Stimulated activated memory B cell treated with anti-CD40 and anti-IgM and Interleukin-4, amounts not matched to agents 10 μg/mL and 1 μg/mL and 100 μg/mL, for 72 hours (primary cell): ENCODE data around the gene PSENEN.

Experiments used
- ATAC-seq: fragments of 150-1000 bp; cut with Tn5 transposase; 2 replicates; pipeline ENCODE4 v1.10.0; 2021
- H3K27ac Mint-ChIP-seq: one replicate; pipeline ENCODE4 v1.8.0; 2022; ENCODE audit warnings: mild to moderate bottlenecking, mixed read lengths
- H3K27me3 Mint-ChIP-seq: one replicate; pipeline ENCODE4 v1.8.0; 2022; ENCODE audit warnings: mixed read lengths
- H3K36me3 Mint-ChIP-seq: one replicate; pipeline ENCODE4 v1.8.0; 2022; ENCODE audit warnings: mixed read lengths
- H3K4me1 Mint-ChIP-seq: one replicate; pipeline ENCODE4 v1.8.0; 2022; ENCODE audit warnings: mixed read lengths
- H3K4me3 Mint-ChIP-seq: one replicate; pipeline ENCODE4 v1.8.0; 2022; ENCODE audit warnings: mild to moderate bottlenecking, moderate library complexity, mixed read lengths
- H3K9me3 Mint-ChIP-seq: one replicate; pipeline ENCODE4 v1.8.0; 2022; ENCODE audit warnings: mixed read lengths

PSENEN gene

DNA sequence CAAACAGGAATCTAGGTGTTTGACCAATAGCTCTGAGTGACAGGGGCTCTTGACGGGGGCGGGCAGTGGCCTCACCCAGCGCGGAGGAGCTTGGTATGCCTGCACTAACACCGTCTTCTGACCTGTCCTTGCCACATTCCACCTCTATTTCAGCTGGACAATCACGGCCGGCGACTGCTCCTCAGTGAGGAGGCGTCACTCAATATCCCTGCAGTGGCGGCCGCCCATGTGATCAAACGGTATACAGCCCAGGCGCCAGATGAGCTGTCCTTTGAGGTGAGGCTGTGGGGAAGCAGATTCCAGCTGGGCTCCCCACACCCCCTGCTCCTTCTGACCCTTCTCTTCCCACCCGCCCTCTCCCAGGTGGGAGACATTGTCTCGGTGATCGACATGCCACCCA, 34.6 kb downstream of the PSENEN start:
- Mint-ChIP-seq H3K36me3 (no peaks in the 10 kb centered on the region), H3K27me3 (no peaks in the 10 kb centered on the region), H3K4me1 (peaks cover 18% of the 10 kb centered on the region), H3K4me3 (no peak overlapping the region), H3K9me3 (no peaks in the 10 kb centered on the region), H3K27ac (no peak overlapping the region)
- no peak for ATAC-seq

DNA sequence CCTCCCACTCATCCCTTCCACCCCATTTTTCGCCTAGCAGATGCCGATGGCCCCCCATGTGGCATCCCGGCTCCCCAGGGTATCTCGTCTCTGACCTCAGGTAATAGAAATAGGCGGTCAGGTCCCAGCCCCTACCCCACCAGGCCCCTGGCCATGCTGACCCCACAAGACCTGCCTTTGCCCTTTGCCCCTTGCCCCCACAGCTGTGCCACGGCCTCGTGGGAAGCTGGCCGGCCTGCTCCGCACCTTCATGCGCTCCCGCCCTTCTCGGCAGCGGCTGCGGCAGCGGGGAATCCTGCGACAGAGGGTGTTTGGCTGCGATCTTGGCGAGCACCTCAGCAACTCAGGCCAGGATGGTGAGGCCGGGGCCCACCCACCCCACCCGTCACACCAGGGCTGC, 35.3 kb downstream of the PSENEN start:
- peaks cover 16% of the 10 kb centered on the region for H3K4me1 Mint-ChIP-seq
- H3K4me3 Mint-ChIP-seq, result no peak overlapping the region
- no peak overlapping the region for H3K27ac Mint-ChIP-seq
- ATAC-seq, result no peak
- H3K27me3 Mint-ChIP-seq, result no peaks in the 10 kb centered on the region
- H3K9me3 Mint-ChIP-seq, result no peaks in the 10 kb centered on the region
- no peaks in the 10 kb centered on the region for H3K36me3 Mint-ChIP-seq

GRCh38 chr19:35781650-35782049, 36.2 kb downstream of the PSENEN start:
- Mint-ChIP-seq H3K4me3 (no peak overlapping the region), H3K27me3 (no peaks in the 10 kb centered on the region), H3K4me1 (peaks cover 6% of the 10 kb centered on the region), H3K9me3 (no peaks in the 10 kb centered on the region), H3K27ac (no peak overlapping the region), H3K36me3 (no peaks in the 10 kb centered on the region)
- no peak for ATAC-seq

DNA sequence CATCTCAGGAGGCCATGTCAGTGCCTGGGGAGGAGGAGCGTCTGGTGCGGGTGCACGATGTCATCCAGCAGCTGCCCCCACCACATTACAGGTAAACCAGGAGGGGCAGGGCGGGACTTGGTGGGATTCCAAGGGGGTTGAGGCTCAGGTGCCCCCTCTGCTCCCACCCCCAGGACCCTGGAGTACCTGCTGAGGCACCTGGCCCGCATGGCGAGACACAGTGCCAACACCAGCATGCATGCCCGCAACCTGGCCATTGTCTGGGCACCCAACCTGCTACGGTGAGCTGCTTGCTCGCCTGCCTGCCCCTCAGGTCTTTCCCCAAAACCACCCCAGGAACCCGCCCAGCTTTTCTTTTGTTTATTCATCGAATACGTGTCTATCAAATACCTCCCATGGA, 37.1 kb downstream of the PSENEN start:
- Mint-ChIP-seq H3K36me3 (no peaks in the 10 kb centered on the region), H3K4me3 (no peak overlapping the region), H3K27ac (no peak overlapping the region), H3K9me3 (no peaks in the 10 kb centered on the region), H3K4me1 (peaks cover 6% of the 10 kb centered on the region), H3K27me3 (no peaks in the 10 kb centered on the region)
- ATAC-seq, result no peak

GRCh38 chr19:35783469-35784434, 38.3 kb downstream of the PSENEN start:
- Mint-ChIP-seq H3K4me3 (no peak overlapping the region), H3K27ac (no peak overlapping the region), H3K27me3 (no peaks in the 10 kb centered on the region), H3K4me1 (peaks cover 6% of the 10 kb centered on the region), H3K9me3 (no peaks in the 10 kb centered on the region), H3K36me3 (no peaks in the 10 kb centered on the region)
- no peak for ATAC-seq

DNA sequence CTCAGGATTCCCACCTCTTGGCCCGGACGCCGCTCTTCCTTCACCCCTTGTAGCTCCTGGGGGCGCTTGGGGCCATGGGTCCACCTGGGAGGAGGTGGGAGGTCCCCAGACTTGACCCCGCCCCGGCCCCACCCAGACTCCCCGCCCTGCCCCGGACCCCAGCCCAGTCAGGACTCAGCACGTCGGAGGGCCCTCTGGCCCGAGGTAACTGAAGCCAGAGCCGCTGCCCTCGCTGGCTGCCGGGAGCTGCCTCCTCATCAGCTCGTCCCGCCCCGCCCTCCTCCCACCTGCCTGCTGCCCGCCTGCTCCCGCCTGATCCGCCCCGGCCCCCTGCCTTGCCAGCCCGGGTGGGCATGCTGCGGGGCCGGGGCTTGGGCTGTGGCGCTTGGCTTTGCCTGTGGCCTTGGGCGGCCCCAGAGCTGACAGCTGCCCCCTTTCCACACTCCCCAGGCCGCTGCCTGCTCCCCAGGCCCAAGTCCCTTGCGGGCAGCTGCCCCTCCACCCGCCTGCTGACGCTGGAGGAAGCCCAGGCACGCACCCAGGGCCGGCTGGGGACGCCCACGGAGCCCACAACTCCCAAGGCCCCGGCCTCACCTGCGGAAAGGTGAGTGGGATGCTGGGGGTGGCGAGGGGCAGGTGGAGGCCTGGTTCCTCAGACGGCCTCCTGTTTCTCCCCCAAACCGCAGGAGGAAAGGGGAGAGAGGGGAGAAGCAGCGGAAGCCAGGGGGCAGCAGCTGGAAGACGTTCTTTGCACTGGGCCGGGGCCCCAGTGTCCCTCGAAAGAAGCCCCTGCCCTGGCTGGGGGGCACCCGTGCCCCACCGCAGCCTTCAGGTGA, 39.3 kb downstream of the PSENEN start:
- H3K4me1 Mint-ChIP-seq, result peaks cover 6% of the 10 kb centered on the region
- H3K27me3 Mint-ChIP-seq, result no peaks in the 10 kb centered on the region
- no peak overlapping the region for H3K4me3 Mint-ChIP-seq
- H3K27ac Mint-ChIP-seq, result no peak overlapping the region
- H3K9me3 Mint-ChIP-seq, result no peaks in the 10 kb centered on the region
- no peak for ATAC-seq
- no peaks in the 10 kb centered on the region for H3K36me3 Mint-ChIP-seq

GRCh38 chr19:35785339-35785627, 39.8 kb downstream of the PSENEN start:
- H3K9me3 Mint-ChIP-seq, result no peaks in the 10 kb centered on the region
- H3K4me1 Mint-ChIP-seq, result peaks cover 6% of the 10 kb centered on the region
- no peak overlapping the region for H3K4me3 Mint-ChIP-seq
- H3K27me3 Mint-ChIP-seq, result no peaks in the 10 kb centered on the region
- H3K27ac Mint-ChIP-seq, result no peak overlapping the region
- no peak for ATAC-seq
- no peaks in the 10 kb centered on the region for H3K36me3 Mint-ChIP-seq

DNA sequence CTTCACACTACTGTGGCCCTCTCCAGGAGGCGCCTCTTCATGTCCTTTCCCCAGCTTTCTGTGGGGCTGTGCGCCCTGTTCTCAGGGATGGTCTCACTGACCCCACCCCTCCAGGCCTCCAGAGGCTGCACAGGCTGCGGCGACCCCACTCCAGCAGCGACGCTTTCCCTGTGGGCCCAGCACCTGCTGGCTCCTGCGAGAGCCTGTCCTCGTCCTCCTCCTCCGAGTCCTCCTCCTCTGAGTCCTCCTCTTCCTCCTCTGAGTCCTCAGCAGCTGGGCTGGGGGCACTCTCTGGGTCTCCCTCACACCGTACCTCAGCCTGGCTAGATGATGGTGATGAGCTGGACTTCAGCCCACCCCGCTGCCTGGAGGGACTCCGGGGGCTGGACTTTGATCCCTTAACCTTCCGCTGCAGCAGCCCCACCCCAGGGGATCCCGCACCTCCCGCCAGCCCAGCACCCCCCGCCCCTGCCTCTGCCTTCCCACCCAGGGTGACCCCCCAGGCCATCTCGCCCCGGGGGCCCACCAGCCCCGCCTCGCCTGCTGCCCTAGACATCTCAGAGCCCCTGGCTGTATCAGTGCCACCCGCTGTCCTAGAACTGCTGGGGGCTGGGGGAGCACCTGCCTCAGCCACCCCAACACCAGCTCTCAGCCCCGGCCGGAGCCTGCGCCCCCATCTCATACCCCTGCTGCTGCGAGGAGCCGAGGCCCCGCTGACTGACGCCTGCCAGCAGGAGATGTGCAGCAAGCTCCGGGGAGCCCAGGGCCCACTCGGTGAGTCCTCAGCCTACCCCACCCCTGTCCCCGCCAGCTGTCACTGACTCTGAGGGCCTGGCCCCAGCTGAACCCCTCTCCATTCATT, 41.1 kb downstream of the PSENEN start:
- Mint-ChIP-seq H3K4me3 (no peak overlapping the region), H3K9me3 (no peaks in the 10 kb centered on the region), H3K4me1 (peaks cover 6% of the 10 kb centered on the region), H3K27me3 (peaks cover 4% of the 10 kb centered on the region), H3K27ac (no peak overlapping the region), H3K36me3 (no peaks in the 10 kb centered on the region)
- peak; percentile 4 for ATAC-seq

- no peaks in the 10 kb centered on the region for H3K9me3 Mint-ChIP-seq
- no peak overlapping the region for H3K27ac Mint-ChIP-seq
- peaks cover 6% of the 10 kb centered on the region for H3K4me1 Mint-ChIP-seq
- no peak overlapping the region for H3K4me3 Mint-ChIP-seq
- ATAC-seq, result no peak
- no peaks in the 10 kb centered on the region for H3K36me3 Mint-ChIP-seq
- H3K27me3 Mint-ChIP-seq, result peaks cover 12% of the 10 kb centered on the region
Measured at GRCh38 chr19:35787227-35787799, 41.9 kb downstream of the PSENEN start.

- Mint-ChIP-seq H3K4me1 (peaks cover 2% of the 10 kb centered on the region), H3K9me3 (no peaks in the 10 kb centered on the region), H3K36me3 (no peaks in the 10 kb centered on the region), H3K27ac (no peak overlapping the region), H3K27me3 (peaks cover 23% of the 10 kb centered on the region), H3K4me3 (no peak overlapping the region)
- no peak for ATAC-seq
Measured at GRCh38 chr19:35788205-35788960, 42.9 kb downstream of the PSENEN start.

- ATAC-seq, result no peak
- Mint-ChIP-seq H3K4me1 (no peaks in the 10 kb centered on the region), H3K9me3 (no peaks in the 10 kb centered on the region), H3K36me3 (no peaks in the 10 kb centered on the region), H3K27ac (no peak overlapping the region), H3K4me3 (no peak overlapping the region), H3K27me3 (peaks cover 32% of the 10 kb centered on the region)
Measured at GRCh38 chr19:35789195-35789977, 43.9 kb downstream of the PSENEN start.

- Mint-ChIP-seq H3K27ac (no peak overlapping the region), H3K27me3 (peaks cover 32% of the 10 kb centered on the region), H3K9me3 (no peaks in the 10 kb centered on the region), H3K36me3 (no peaks in the 10 kb centered on the region), H3K4me1 (no peaks in the 10 kb centered on the region), H3K4me3 (no peak overlapping the region)
- ATAC-seq, result no peak
Measured at GRCh38 chr19:35789978-35790944, 44.8 kb downstream of the PSENEN start.
